ENCODE results near the gene MTA3. TPM values are rescaled to one million over a fixed set of nuclear protein-coding genes. Genes with fewer than 3 reads are reported as not detected.

MTA3 gene
- total and polyA plus RNA-seq, 2 donors (not counting 3 experiments of a cell fraction or from before 2014, with no cell fraction given) = 36.3 to 53.3 TPM

DNA sequence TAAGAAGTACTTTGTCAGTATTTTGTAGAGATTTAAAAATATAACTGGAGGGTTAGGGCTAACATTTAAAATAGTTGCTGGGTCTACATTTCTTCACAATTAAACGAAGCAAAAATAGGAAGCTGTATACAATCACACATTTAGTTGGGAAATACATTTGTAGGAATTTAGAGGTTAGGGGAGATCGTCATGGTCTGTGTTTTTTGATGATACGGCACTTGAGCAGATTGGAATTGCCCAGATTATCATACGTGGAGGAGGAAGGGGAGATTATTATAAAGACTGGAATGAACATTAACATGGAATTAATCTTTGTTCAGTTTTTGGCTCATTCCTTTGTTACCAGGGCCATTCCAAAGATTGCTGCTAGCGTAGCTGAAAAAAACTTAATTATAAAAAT lies 84.6 kb downstream of the MTA3 start:
- DNase-seq (ENCODE audit: low read depth, low spot score) (no peak), FAIRE-seq (no peak)
- Histone ChIP-seq H2AFZ (ENCODE audit: low read depth, low read length) (no peak overlapping the region), H3K79me2 (ENCODE audit: control insufficient read depth, insufficient read depth, low read length) (no peaks in the 10 kb centered on the region), H3K27ac (ENCODE audit: insufficient read depth, low read depth, low read length) (no peak overlapping the region), H4K20me1 (replicated peaks; ENCODE audit: control insufficient read depth, extremely low read depth, insufficient read depth, low read length) (no peaks in the 10 kb centered on the region), H3K27me3 (ENCODE audit: control insufficient read depth in 2 of 2, insufficient read depth in 2 of 2, low read length in 2 of 2) (no peaks in the 10 kb centered on the region), H3K9me3 (replicated peaks; ENCODE audit: control insufficient read depth, insufficient read depth, low read length) (no peaks in the 10 kb centered on the region), H3K4me2 (ENCODE audit: insufficient read depth, low read length) (no peak overlapping the region), H3K36me3 (ENCODE audit: control insufficient read depth in 2 of 2, extremely low read depth in 1 of 2, insufficient read depth in 2 of 2, low read length in 2 of 2) (peaks cover 5% of the 10 kb centered on the region in 2 experiments), H3K9ac (replicated peaks; ENCODE audit: extremely low read depth, insufficient read depth, low read length) (no peak overlapping the region), H3K4me1 (ENCODE audit: control insufficient read depth, extremely low read depth, insufficient read depth, low read length) (peaks cover 12% of the 10 kb centered on the region), H3K4me3 (replicated peaks in 1 of 3; ENCODE audit: insufficient read depth in 1 of 3, low read depth in 1 of 3, low read length in 3 of 3) (no peak overlapping the region), H3K9me1 (replicated peaks; ENCODE audit: control insufficient read depth, extremely low read depth, insufficient read depth, low read length) (no peaks in the 10 kb centered on the region)
- POLR2A ChIA-PET = no interaction called here
- intact Hi-C loops (cut with micrococcal nuclease) (no loop called here), dilution Hi-C loops (cut with MboI; ENCODE audit: extremely low pct_ligation_motif_present, low sequenced_read_pairs) (no loop called here)
- BruUV-seq (replicated peaks) = no TSS peak
- TF ChIP-seq GATA2 (IDR thresholded peaks at IDR 0.05; ENCODE audit: insufficient read depth, insufficient read length, low read depth, low read length) = no peak
- no peak for TF ChIP-seq POLR2A (IDR thresholded peaks at IDR 0.05; ENCODE audit: low read depth, low read length)
- TF ChIP-seq, protein P1, sequence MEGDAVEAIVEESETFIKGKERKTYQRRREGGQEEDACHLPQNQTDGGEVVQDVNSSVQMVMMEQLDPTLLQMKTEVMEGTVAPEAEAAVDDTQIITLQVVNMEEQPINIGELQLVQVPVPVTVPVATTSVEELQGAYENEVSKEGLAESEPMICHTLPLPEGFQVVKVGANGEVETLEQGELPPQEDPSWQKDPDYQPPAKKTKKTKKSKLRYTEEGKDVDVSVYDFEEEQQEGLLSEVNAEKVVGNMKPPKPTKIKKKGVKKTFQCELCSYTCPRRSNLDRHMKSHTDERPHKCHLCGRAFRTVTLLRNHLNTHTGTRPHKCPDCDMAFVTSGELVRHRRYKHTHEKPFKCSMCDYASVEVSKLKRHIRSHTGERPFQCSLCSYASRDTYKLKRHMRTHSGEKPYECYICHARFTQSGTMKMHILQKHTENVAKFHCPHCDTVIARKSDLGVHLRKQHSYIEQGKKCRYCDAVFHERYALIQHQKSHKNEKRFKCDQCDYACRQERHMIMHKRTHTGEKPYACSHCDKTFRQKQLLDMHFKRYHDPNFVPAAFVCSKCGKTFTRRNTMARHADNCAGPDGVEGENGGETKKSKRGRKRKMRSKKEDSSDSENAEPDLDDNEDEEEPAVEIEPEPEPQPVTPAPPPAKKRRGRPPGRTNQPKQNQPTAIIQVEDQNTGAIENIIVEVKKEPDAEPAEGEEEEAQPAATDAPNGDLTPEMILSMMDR (IDR thresholded peaks at IDR 0.05; ENCODE audit: extremely low read depth in 1 of 2, insufficient read depth in 1 of 2, low read depth in 1 of 2, low read length in 2 of 2) = no peak
- no peak for TF ChIP-seq POLR2AphosphoS5 (IDR thresholded peaks at IDR 0.05; ENCODE audit: insufficient read depth, low read depth, low read length)
- TF ChIP-seq EZH2 (IDR thresholded peaks at IDR 0.05; ENCODE audit: borderline replicate concordance, low read depth, low read length, severe bottlenecking) = no peak
- CTCF ChIA-PET = interaction anchor here (2.9 kb wide), 1 partner anchor 10 kb away, joined by 18 read pairs; no protein-coding TSS in a partner anchor

DNA sequence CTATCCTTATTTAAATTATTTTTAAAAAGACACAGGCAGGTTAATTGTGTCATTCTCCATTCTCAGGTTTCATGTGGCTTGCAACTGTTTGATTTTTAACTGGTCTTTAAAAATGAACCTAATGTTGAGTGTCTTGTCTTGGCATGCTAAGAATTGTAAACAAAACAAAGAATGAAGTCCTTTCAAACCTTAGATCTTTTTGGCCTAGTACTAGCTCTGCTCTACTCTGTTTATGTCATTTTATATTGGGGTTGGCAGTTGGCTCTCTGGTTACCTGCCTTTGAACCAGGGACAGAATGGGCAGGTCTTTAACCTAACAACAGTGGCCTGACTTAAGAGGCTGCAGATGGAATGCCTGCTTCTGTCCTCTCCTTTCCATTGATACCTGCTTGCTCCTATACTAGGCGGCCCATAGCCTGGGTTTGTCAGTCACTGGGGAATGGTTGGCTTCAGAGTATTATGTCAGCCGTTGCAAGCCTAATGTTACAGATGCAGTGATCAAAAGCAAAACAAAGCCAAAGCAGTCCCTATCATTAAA lies 85.5 kb downstream of the MTA3 start:
- ChIA-PET CTCF (interaction anchor here (1.1 to 2.9 kb wide), 4 partner anchors 9 to 28 kb away, joined by 3 to 18 read pairs (median 4); no protein-coding TSS in a partner anchor), POLR2A (no interaction called here)
- intact Hi-C loops (cut with micrococcal nuclease) = no loop called here
- Histone ChIP-seq H4K20me1 (replicated peaks; ENCODE audit: control insufficient read depth, extremely low read depth, insufficient read depth, low read length) (no peaks in the 10 kb centered on the region), H3K9me3 (replicated peaks; ENCODE audit: control insufficient read depth, insufficient read depth, low read length) (no peaks in the 10 kb centered on the region), H3K4me3 (replicated peaks in 1 of 3; ENCODE audit: insufficient read depth in 1 of 3, low read depth in 1 of 3, low read length in 3 of 3) (no peak overlapping the region), H3K4me1 (ENCODE audit: control insufficient read depth, extremely low read depth, insufficient read depth, low read length) (peaks cover 4% of the 10 kb centered on the region), H2AFZ (ENCODE audit: low read depth, low read length) (no peak overlapping the region), H3K36me3 (ENCODE audit: control insufficient read depth in 2 of 2, extremely low read depth in 1 of 2, insufficient read depth in 2 of 2, low read length in 2 of 2) (peaks cover 5 to 8% of the 10 kb centered on the region in 2 experiments), H3K27me3 (ENCODE audit: control insufficient read depth in 2 of 2, insufficient read depth in 2 of 2, low read length in 2 of 2) (no peaks in the 10 kb centered on the region), H3K79me2 (ENCODE audit: control insufficient read depth, insufficient read depth, low read length) (no peaks in the 10 kb centered on the region), H3K27ac (ENCODE audit: insufficient read depth, low read depth, low read length) (no peak overlapping the region), H3K4me2 (ENCODE audit: insufficient read depth, low read length) (no peak overlapping the region), H3K9me1 (replicated peaks; ENCODE audit: control insufficient read depth, extremely low read depth, insufficient read depth, low read length) (no peaks in the 10 kb centered on the region), H3K9ac (replicated peaks; ENCODE audit: extremely low read depth, insufficient read depth, low read length) (no peak overlapping the region)
- dilution Hi-C loops (cut with MboI; ENCODE audit: extremely low pct_ligation_motif_present, low sequenced_read_pairs) = no loop called here
- DNase-seq (ENCODE audit: low read depth, low spot score) = no peak
- no peak for FAIRE-seq
- no peak for TF ChIP-seq MYC (IDR thresholded peaks at IDR 0.05; ENCODE audit: low read depth, low read length)
- TF ChIP-seq GATA2 (IDR thresholded peaks at IDR 0.05; ENCODE audit: insufficient read depth, insufficient read length, low read depth, low read length) = no peak
- TF ChIP-seq, protein P1 (IDR thresholded peaks at IDR 0.05; ENCODE audit: extremely low read depth in 1 of 2, insufficient read depth in 1 of 2, low read depth in 1 of 2, low read length in 2 of 2) = no peak
- TF ChIP-seq JUN (IDR thresholded peaks at IDR 0.05; ENCODE audit: borderline replicate concordance, insufficient read depth, insufficient read length, low read depth) = no peak
- TF ChIP-seq, protein P2, sequence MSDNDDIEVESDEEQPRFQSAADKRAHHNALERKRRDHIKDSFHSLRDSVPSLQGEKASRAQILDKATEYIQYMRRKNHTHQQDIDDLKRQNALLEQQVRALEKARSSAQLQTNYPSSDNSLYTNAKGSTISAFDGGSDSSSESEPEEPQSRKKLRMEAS (IDR thresholded peaks at IDR 0.05; ENCODE audit: insufficient read depth, insufficient read length) = no peak
- TF ChIP-seq POLR2A (IDR thresholded peaks at IDR 0.05; ENCODE audit: low read depth, low read length) = no peak
- TF ChIP-seq POLR2AphosphoS5 (IDR thresholded peaks at IDR 0.05; ENCODE audit: insufficient read depth, low read depth, low read length) = no peak
- TF ChIP-seq EZH2 (IDR thresholded peaks at IDR 0.05; ENCODE audit: borderline replicate concordance, low read depth, low read length, severe bottlenecking) = no peak
- no peak for TF ChIP-seq FOS (IDR thresholded peaks at IDR 0.05; ENCODE audit: borderline replicate concordance, insufficient read depth, low read length)
- no TSS peak for BruUV-seq (replicated peaks)

All from endothelial cell of umbilical vein (primary cell).